Measurements from ENCODE around the gene NRG3.

NRG3 gene

DNA sequence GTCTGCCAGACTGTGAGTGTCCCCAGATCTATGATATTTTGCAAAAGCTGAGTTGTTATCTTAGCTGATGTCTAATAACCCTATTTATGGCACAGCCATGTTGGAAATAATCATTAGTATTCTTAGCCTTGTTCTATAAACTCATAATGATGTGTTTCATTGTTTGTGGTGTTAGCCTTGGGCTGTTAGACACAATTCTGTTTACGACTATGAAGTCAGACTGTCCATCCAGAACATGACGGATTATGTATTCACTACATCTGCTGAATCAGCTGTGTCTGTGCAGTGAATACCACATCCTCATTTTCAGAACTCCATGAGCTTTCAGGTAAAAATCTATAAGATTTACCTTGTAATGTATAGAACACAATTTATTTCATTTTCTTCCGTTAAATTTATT lies 577.1 kb downstream of the NRG3 start:
- Histone ChIP-seq H3K27ac (no peak overlapping the region), H3K4me3 (ENCODE audit: low read depth, low read length) (no peak overlapping the region), H3K27me3 (ENCODE audit: control insufficient read depth, insufficient read depth, low read length) (no peaks in the 10 kb centered on the region), H3K79me2 (no peaks in the 10 kb centered on the region), H3K9me3 (ENCODE audit: control insufficient read depth, low read length) (no peaks in the 10 kb centered on the region), H3K36me3 (ENCODE audit: control insufficient read depth, insufficient read depth, low read length) (no peaks in the 10 kb centered on the region), H3K4me1 (no peaks in the 10 kb centered on the region), H3K4me2 (ENCODE audit: low read length) (no peak overlapping the region), H3K9ac (no peak overlapping the region), H2AFZ (no peak overlapping the region)
- TF ChIP-seq, protein P1, sequence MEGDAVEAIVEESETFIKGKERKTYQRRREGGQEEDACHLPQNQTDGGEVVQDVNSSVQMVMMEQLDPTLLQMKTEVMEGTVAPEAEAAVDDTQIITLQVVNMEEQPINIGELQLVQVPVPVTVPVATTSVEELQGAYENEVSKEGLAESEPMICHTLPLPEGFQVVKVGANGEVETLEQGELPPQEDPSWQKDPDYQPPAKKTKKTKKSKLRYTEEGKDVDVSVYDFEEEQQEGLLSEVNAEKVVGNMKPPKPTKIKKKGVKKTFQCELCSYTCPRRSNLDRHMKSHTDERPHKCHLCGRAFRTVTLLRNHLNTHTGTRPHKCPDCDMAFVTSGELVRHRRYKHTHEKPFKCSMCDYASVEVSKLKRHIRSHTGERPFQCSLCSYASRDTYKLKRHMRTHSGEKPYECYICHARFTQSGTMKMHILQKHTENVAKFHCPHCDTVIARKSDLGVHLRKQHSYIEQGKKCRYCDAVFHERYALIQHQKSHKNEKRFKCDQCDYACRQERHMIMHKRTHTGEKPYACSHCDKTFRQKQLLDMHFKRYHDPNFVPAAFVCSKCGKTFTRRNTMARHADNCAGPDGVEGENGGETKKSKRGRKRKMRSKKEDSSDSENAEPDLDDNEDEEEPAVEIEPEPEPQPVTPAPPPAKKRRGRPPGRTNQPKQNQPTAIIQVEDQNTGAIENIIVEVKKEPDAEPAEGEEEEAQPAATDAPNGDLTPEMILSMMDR (IDR thresholded peaks at IDR 0.05): no peak

DNA sequence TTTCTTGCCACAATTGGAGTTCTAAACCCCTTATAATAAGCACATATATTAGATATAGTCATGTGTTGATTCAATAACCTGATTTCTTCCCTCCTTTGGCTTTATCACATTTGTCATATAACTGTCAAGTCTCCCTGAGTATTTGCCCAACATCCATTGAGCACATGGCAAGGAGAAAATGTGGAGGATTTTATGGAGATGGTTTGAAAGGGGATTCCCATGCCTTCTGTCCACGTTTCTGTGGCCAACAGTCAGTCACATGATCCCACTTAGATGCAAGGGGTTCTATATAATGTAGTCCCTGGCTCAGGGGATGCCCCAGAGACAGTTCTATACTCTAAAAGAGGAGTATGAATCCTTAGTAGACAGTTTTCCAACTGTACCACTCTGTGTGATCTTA lies 577.7 kb downstream of the NRG3 start:
- Histone ChIP-seq H3K36me3 (ENCODE audit: control insufficient read depth, insufficient read depth, low read length) (no peaks in the 10 kb centered on the region), H3K27ac (no peak overlapping the region), H3K4me1 (no peaks in the 10 kb centered on the region), H3K4me2 (ENCODE audit: low read length) (no peak overlapping the region), H3K4me3 (ENCODE audit: low read depth, low read length) (no peak overlapping the region), H3K9me3 (ENCODE audit: control insufficient read depth, low read length) (no peaks in the 10 kb centered on the region), H3K9ac (no peak overlapping the region), H2AFZ (no peak overlapping the region), H3K27me3 (ENCODE audit: control insufficient read depth, insufficient read depth, low read length) (no peaks in the 10 kb centered on the region), H3K79me2 (no peaks in the 10 kb centered on the region)
- TF ChIP-seq, protein P1 (IDR thresholded peaks at IDR 0.05): no peak

DNA sequence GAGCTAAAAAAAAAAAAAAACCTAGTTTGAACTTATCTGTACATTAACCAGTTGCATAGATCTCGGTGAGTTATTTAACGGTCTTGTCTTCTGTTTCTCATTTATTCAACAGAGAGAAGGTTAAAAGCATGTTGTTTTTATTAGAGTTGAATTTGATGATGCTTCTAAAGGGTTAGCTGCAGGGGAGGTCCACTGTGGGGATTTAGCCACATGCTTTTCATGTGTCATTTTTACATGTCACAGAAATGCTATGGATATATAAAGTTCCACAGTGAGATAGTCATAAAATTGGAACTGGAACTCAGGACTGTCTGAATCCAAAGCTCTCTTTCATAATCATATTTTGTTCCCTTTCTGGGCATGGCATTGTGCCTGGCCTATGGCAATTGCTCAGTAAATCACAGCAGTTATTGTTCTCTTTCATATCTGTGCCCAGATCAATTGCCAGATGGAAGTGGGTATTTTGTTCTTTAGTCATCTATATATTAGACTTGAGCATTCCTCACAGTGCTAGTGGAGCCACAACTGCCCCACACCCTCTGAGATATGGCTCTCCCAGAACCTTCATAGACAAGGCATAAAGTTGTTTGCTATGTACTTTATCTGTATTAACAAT lies 578.8 kb downstream of the NRG3 start:
- no peak overlapping the region for H3K4me3 ChIP-seq (ENCODE audit: low read depth, low read length)

DNA sequence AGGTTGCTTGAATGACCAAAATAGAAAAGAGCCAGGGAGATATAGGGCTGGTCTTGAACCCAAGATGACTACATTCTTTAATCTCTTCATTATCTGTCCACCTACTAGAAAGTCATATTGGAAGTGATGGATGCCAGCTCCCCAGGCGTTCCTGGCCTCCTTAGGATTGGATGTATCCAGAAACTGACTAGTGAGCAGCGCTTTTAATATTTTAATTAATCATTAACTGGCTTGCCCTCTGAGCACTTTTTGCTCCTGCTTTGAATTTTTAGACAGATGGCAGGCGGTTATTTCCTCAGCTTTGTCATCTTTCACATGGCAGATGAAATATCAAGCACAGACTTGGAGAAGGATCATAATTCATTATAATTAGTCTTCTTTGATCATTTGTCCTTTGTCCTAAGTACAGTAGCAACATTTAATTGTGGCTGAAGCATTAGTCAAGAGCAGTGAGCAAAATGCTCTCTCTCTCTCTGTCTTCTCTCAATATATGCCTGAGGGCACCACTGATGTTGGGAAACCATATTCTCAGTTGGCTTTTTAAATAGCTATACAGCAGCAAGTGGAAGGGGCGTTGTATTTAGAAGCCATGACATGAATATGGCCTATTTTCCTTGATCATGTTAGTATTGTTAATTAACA lies 588.0 kb downstream of the NRG3 start:
- H3K79me2 ChIP-seq: no peaks in the 10 kb centered on the region
- H2AFZ ChIP-seq: no peak overlapping the region
- H3K36me3 ChIP-seq (ENCODE audit: control insufficient read depth, insufficient read depth, low read length): no peaks in the 10 kb centered on the region
- no peak overlapping the region for H3K4me2 ChIP-seq (ENCODE audit: low read length)
- no peak overlapping the region for H3K27ac ChIP-seq
- H3K4me1 ChIP-seq: no peaks in the 10 kb centered on the region
- H3K27me3 ChIP-seq (ENCODE audit: control insufficient read depth, insufficient read depth, low read length): no peaks in the 10 kb centered on the region
- H3K4me3 ChIP-seq (ENCODE audit: low read depth, low read length): no peak overlapping the region
- H3K9ac ChIP-seq: no peak overlapping the region
- TF ChIP-seq, protein P1 (IDR thresholded peaks at IDR 0.05): no peak
- H3K9me3 ChIP-seq (ENCODE audit: control insufficient read depth, low read length): no peaks in the 10 kb centered on the region

More for the DNA sequence above, 578.8 kb downstream of the NRG3 start:
- Histone ChIP-seq H3K4me2 (ENCODE audit: low read length) (no peak overlapping the region), H3K9ac (no peak overlapping the region), H3K27me3 (ENCODE audit: control insufficient read depth, insufficient read depth, low read length) (no peaks in the 10 kb centered on the region), H3K4me1 (no peaks in the 10 kb centered on the region), H3K79me2 (no peaks in the 10 kb centered on the region), H3K27ac (no peak overlapping the region), H3K9me3 (ENCODE audit: control insufficient read depth, low read length) (no peaks in the 10 kb centered on the region), H2AFZ (no peak overlapping the region), H3K36me3 (ENCODE audit: control insufficient read depth, insufficient read depth, low read length) (no peaks in the 10 kb centered on the region)
- TF ChIP-seq, protein P1 (IDR thresholded peaks at IDR 0.05): no peak

DNA sequence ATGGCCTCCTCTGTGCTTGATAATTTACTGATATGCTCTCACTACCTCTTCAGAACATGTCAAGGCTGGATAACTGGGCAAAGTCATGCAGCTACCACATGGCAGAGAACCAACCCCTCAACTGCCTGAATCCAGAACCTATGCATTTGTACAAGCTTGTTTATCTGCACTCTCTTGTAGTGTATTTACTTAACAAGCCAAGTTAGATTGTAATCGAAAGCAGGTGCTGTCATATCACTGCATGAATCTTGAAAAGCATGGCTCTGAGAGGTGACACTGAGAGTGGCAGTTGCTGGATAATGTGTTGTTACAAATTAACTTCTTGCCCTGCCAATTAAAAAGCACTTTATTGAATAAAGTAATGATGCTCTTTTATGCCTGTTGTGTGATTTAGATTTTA lies 588.6 kb downstream of the NRG3 start:
- no peaks in the 10 kb centered on the region for H3K27me3 ChIP-seq (ENCODE audit: control insufficient read depth, insufficient read depth, low read length)
- no peak overlapping the region for H3K4me2 ChIP-seq (ENCODE audit: low read length)
- H3K9me3 ChIP-seq (ENCODE audit: control insufficient read depth, low read length): no peaks in the 10 kb centered on the region
- H3K36me3 ChIP-seq (ENCODE audit: control insufficient read depth, insufficient read depth, low read length): no peaks in the 10 kb centered on the region
- H3K79me2 ChIP-seq: no peaks in the 10 kb centered on the region
- H3K9ac ChIP-seq: no peak overlapping the region
- H3K4me1 ChIP-seq: no peaks in the 10 kb centered on the region
- H2AFZ ChIP-seq: no peak overlapping the region
- TF ChIP-seq, protein P1 (IDR thresholded peaks at IDR 0.05): no peak
- H3K27ac ChIP-seq: no peak overlapping the region
- no peak overlapping the region for H3K4me3 ChIP-seq (ENCODE audit: low read depth, low read length)

All from parathyroid adenoma (tissue), 2 donors.